SK-N-SH treated with all-trans-retinoic acid at 6 μM for 48 hours (cell line): ENCODE results near the gene HRCT1.

Experiments used
- ATAC-seq: fragments of 200-7000 bp; cut with Tn5 transposase; 3 replicates; pipeline ENCODE4 v1.9.1; 2020; ENCODE audit warnings: mild to moderate bottlenecking, moderate library complexity
- ARNTL ChIP-seq: fragments of 450-650 bp; formaldehyde crosslinking; IDR thresholded peaks from 2 replicates; pipeline ENCODE4 v1.5.0; 2020; ENCODE audit warnings: low read depth, mild to moderate bottlenecking, moderate library complexity, borderline replicate concordance
- BACH2 ChIP-seq: fragments of 250-450 bp; sonication (Bioruptor Pico); IDR thresholded peaks from 2 replicates; pipeline ENCODE4 v1.9.0; 2021; ENCODE audit warnings: mild to moderate bottlenecking, borderline replicate concordance
- CSDC2 ChIP-seq: fragments of 250-450 bp; sonication (Bioruptor Pico); IDR thresholded peaks from 2 replicates; pipeline ENCODE4 v1.5.0; 2020; ENCODE audit warnings: mild to moderate bottlenecking, moderate library complexity
- ESRRG ChIP-seq: fragments of 250-450 bp; sonication (Bioruptor Pico); IDR thresholded peaks from 2 replicates; pipeline ENCODE4 v1.6.1; 2021; ENCODE audit warnings: mild to moderate bottlenecking
- GLIS3 ChIP-seq: fragments of 250-450 bp; sonication (Bioruptor Pico); IDR thresholded peaks from 2 replicates; pipeline ENCODE4 v1.5.0; 2020; ENCODE audit warnings: mild to moderate bottlenecking, moderate library complexity
- OSR1 ChIP-seq: fragments of 250-450 bp; sonication (Bioruptor Pico); IDR thresholded peaks from 2 replicates; pipeline ENCODE4 v1.8.0; 2022; ENCODE audit warnings: moderate library complexity, mild to moderate bottlenecking, inconsistent platforms
- PPARA ChIP-seq: fragments of 250-450 bp; sonication (Bioruptor Pico); IDR thresholded peaks from 2 replicates; pipeline ENCODE4 v1.5.0; 2020; ENCODE audit warnings: mild to moderate bottlenecking, borderline replicate concordance
- RARB ChIP-seq: fragments of 250-450 bp; sonication (Bioruptor Pico); IDR thresholded peaks from 2 replicates; pipeline ENCODE4 v1.8.0; 2021; ENCODE audit warnings: mild to moderate bottlenecking, moderate library complexity
- SNAI2 ChIP-seq: fragments of 250-450 bp; sonication (Bioruptor Pico); IDR thresholded peaks from 2 replicates; pipeline ENCODE4 v1.5.0; 2020; ENCODE audit warnings: mild to moderate bottlenecking, moderate library complexity
- TCF4 ChIP-seq: fragments of 250-450 bp; sonication (Bioruptor Pico); IDR thresholded peaks from 2 replicates; pipeline ENCODE4 v1.8.0; 2021; ENCODE audit warnings: mild to moderate bottlenecking, moderate library complexity, borderline replicate concordance
- ZC3H10 ChIP-seq: fragments of 250-450 bp; sonication (Bioruptor Pico); IDR thresholded peaks from 2 replicates; pipeline ENCODE4 v1.5.1; 2021; ENCODE audit warnings: mild to moderate bottlenecking, moderate library complexity
- ZFP3 ChIP-seq: fragments of 250-450 bp; sonication (Bioruptor Pico); IDR thresholded peaks from 2 replicates; pipeline ENCODE4 v1.5.0; 2020; ENCODE audit warnings: mild to moderate bottlenecking, moderate library complexity
- ZFP30 ChIP-seq: fragments of 450-650 bp; formaldehyde crosslinking; IDR thresholded peaks from 2 replicates; pipeline ENCODE4 v1.5.0; 2022; ENCODE audit warnings: mild to moderate bottlenecking, moderate library complexity
- ZNF565 ChIP-seq: fragments of 450-650 bp; formaldehyde crosslinking; conservative IDR thresholded peaks from 2 replicates; pipeline ENCODE4 v1.5.0; 2020; ENCODE audit warnings: low read depth, mild to moderate bottlenecking, moderate library complexity
- ZNF70 ChIP-seq: fragments of 450-650 bp; formaldehyde crosslinking; IDR thresholded peaks from 2 replicates; pipeline ENCODE4 v1.5.0; 2020; ENCODE audit warnings: mild to moderate bottlenecking, moderate library complexity
- TF ChIP-seq, protein P1 (sequence below): fragments of 250-450 bp; sonication (Bioruptor Pico); IDR thresholded peaks from 2 replicates; pipeline ENCODE4 v1.5.1; 2021; ENCODE audit warnings: mild to moderate bottlenecking, moderate library complexity
- TF ChIP-seq, protein P2 (sequence below): fragments of 250-450 bp; sonication (Bioruptor Pico); IDR thresholded peaks from 2 replicates; pipeline ENCODE4 v1.5.1; 2020; ENCODE audit warnings: low read depth, mild to moderate bottlenecking, moderate library complexity
- TF ChIP-seq, protein P3 (sequence below): fragments of 250-450 bp; sonication (Bioruptor Pico); IDR thresholded peaks from 2 replicates; pipeline ENCODE4 v1.5.0; 2020; ENCODE audit warnings: mild to moderate bottlenecking, moderate library complexity
- TF ChIP-seq, protein P4 (sequence below): fragments of 250-450 bp; sonication (Bioruptor Pico); IDR thresholded peaks from 2 replicates; pipeline ENCODE4 v1.8.0; 2020; ENCODE audit warnings: mild to moderate bottlenecking, moderate library complexity, borderline replicate concordance
- TF ChIP-seq, protein P5 (sequence below): fragments of 250-450 bp; sonication (Bioruptor Pico); IDR thresholded peaks from 2 replicates; pipeline ENCODE4 v1.8.0; 2021; ENCODE audit warnings: low read depth, mild to moderate bottlenecking, moderate library complexity, borderline replicate concordance

The HRCT1 gene

DNA sequence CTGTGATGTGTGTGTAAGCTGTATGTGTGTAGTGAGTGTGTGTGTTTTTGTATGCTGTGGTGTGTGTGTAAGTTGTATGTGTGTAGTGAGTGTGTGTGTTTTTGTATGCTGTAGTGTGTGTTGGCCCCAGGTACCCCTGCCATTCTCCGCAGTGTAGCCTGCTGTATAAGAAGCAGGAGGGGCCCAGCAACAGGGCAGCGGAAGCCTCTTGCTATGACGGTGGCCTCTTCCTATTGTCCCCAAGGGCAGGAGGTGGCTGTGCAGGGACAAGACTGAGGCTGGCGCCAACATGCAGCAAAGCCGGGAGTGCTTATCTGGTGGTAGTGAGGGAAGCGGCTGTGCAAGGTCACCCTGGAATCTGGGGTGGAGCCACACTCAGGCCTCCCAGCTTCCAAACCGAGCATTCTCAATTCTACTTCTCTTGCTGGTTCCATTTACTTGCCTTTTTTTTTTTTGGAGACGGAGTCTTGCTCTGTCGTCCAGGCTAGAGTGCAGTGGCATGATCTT, 8.4 kb downstream of the HRCT1 start:
- TF ChIP-seq ZC3H10 (no peak), CSDC2 (no peak), PPARA (no peak), ESRRG (no peak), BACH2 (CRISPR knock-in tag) (no peak), ZFP3 (CRISPR knock-in tag) (no peak), GLIS3 (CRISPR knock-in tag) (no peak), ZFP30 (no peak), OSR1 (CRISPR knock-in tag) (no peak), SNAI2 (CRISPR knock-in tag) (no peak), ARNTL (no peak), TCF4 (CRISPR knock-in tag) (no peak), RARB (CRISPR knock-in tag) (no peak), ZNF565 (no peak)
- TF ChIP-seq, protein P1, sequence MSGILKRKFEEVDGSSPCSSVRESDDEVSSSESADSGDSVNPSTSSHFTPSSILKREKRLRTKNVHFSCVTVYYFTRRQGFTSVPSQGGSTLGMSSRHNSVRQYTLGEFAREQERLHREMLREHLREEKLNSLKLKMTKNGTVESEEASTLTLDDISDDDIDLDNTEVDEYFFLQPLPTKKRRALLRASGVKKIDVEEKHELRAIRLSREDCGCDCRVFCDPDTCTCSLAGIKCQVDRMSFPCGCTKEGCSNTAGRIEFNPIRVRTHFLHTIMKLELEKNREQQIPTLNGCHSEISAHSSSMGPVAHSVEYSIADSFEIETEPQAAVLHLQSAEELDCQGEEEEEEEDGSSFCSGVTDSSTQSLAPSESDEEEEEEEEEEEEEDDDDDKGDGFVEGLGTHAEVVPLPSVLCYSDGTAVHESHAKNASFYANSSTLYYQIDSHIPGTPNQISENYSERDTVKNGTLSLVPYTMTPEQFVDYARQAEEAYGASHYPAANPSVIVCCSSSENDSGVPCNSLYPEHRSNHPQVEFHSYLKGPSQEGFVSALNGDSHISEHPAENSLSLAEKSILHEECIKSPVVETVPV (CRISPR knock-in tag) = no peak
- TF ChIP-seq, protein P2, sequence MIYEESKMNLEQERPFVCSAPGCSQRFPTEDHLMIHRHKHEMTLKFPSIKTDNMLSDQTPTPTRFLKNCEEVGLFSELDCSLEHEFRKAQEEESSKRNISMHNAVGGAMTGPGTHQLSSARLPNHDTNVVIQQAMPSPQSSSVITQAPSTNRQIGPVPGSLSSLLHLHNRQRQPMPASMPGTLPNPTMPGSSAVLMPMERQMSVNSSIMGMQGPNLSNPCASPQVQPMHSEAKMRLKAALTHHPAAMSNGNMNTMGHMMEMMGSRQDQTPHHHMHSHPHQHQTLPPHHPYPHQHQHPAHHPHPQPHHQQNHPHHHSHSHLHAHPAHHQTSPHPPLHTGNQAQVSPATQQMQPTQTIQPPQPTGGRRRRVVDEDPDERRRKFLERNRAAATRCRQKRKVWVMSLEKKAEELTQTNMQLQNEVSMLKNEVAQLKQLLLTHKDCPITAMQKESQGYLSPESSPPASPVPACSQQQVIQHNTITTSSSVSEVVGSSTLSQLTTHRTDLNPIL = no peak
- TF ChIP-seq, protein P3, sequence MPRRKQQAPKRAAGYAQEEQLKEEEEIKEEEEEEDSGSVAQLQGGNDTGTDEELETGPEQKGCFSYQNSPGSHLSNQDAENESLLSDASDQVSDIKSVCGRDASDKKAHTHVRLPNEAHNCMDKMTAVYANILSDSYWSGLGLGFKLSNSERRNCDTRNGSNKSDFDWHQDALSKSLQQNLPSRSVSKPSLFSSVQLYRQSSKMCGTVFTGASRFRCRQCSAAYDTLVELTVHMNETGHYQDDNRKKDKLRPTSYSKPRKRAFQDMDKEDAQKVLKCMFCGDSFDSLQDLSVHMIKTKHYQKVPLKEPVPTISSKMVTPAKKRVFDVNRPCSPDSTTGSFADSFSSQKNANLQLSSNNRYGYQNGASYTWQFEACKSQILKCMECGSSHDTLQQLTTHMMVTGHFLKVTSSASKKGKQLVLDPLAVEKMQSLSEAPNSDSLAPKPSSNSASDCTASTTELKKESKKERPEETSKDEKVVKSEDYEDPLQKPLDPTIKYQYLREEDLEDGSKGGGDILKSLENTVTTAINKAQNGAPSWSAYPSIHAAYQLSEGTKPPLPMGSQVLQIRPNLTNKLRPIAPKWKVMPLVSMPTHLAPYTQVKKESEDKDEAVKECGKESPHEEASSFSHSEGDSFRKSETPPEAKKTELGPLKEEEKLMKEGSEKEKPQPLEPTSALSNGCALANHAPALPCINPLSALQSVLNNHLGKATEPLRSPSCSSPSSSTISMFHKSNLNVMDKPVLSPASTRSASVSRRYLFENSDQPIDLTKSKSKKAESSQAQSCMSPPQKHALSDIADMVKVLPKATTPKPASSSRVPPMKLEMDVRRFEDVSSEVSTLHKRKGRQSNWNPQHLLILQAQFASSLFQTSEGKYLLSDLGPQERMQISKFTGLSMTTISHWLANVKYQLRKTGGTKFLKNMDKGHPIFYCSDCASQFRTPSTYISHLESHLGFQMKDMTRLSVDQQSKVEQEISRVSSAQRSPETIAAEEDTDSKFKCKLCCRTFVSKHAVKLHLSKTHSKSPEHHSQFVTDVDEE (CRISPR knock-in tag) = no peak
- TF ChIP-seq, protein P4, sequence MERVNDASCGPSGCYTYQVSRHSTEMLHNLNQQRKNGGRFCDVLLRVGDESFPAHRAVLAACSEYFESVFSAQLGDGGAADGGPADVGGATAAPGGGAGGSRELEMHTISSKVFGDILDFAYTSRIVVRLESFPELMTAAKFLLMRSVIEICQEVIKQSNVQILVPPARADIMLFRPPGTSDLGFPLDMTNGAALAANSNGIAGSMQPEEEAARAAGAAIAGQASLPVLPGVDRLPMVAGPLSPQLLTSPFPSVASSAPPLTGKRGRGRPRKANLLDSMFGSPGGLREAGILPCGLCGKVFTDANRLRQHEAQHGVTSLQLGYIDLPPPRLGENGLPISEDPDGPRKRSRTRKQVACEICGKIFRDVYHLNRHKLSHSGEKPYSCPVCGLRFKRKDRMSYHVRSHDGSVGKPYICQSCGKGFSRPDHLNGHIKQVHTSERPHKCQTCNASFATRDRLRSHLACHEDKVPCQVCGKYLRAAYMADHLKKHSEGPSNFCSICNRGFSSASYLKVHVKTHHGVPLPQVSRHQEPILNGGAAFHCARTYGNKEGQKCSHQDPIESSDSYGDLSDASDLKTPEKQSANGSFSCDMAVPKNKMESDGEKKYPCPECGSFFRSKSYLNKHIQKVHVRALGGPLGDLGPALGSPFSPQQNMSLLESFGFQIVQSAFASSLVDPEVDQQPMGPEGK = no peak
- ATAC-seq = peak; percentile 57

DNA sequence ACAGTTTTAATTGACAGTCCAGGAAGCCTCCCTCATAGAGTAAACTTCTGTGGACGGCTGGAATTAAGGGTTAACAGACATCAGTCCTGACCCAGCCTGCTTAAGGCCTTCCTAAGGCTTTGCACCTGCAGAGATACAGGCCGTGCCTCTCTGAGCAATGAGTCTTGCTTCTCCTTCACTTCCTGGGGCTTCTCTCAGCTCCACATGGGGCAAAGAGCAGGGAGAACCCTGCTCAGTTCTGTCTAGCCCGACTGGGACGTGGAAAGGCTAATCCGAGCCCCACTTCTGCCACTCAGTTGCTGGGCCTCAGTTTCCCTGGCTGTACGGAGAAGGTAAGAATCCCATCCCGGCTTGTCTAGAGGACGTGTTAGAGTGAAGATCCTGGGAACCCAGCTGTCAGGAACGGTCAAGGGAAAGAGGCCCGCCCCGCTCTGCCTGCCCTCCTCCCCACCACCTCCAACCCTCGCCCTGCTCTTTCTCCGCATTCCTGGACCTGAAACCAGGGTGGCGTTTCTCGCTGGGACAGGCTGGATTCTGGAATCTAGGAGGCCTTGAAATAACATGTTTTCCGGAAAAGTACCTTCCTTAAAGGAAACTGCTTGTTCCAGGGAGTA, 9.8 kb downstream of the HRCT1 start:
- no peak for ATAC-seq
- TF ChIP-seq, protein P1 (CRISPR knock-in tag) = no peak
- TF ChIP-seq, protein P3 (CRISPR knock-in tag) = no peak
- TF ChIP-seq RARB (CRISPR knock-in tag) = no peak
- TF ChIP-seq BACH2 (CRISPR knock-in tag) = no peak
- TF ChIP-seq, protein P5, sequence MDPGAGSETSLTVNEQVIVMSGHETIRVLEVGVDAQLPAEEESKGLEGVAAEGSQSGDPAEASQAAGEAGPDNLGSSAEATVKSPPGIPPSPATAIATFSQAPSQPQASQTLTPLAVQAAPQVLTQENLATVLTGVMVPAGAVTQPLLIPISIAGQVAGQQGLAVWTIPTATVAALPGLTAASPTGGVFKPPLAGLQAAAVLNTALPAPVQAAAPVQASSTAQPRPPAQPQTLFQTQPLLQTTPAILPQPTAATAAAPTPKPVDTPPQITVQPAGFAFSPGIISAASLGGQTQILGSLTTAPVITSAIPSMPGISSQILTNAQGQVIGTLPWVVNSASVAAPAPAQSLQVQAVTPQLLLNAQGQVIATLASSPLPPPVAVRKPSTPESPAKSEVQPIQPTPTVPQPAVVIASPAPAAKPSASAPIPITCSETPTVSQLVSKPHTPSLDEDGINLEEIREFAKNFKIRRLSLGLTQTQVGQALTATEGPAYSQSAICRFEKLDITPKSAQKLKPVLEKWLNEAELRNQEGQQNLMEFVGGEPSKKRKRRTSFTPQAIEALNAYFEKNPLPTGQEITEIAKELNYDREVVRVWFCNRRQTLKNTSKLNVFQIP (CRISPR knock-in tag) = no peak
- no peak for TF ChIP-seq ZNF70 (CRISPR knock-in tag)
- no peak for TF ChIP-seq PPARA
- no peak for TF ChIP-seq ESRRG
- no peak for TF ChIP-seq TCF4 (CRISPR knock-in tag)
- no peak for TF ChIP-seq ZC3H10
